Measurements from ENCODE around the gene SPSB1. TPM values are rescaled to one million over a fixed set of nuclear protein-coding genes. Genes with fewer than 3 reads are reported as not detected.

Gene SPSB1
- total RNA-seq, 1 experiment from 2014 or later: 2.9 TPM

DNA sequence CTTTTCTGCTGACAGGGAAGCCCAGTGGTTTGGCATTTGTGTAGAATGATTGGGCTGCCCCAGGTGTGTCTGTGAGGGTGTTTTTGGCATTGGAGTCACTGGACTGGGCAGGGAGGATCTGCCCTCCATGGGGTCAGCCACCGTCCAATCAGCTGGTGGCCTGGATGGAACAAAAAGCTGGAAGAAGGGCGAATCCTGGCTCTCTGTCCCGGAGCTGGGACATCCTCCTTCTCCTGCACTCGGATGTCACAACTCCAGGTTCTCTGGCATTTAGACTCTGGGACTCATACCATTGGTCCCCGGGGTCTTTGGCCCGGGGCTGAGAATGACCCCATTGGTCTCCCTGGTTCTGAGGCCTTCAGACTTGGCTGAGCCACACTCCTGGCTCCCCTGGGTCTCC is 11.2 kb downstream of the SPSB1 start:
- H3K9ac ChIP-seq (ENCODE audit: extremely low read depth, insufficient read length, low read length): no peak overlapping the region
- H3K4me2 ChIP-seq (ENCODE audit: insufficient read depth, insufficient read length, low read length): no peak overlapping the region
- no peak overlapping the region for H3K18ac ChIP-seq (ENCODE audit: insufficient read length, low read depth, low read length)
- H3K56ac ChIP-seq (ENCODE audit: insufficient read length, low read depth, low read length): no peak overlapping the region
- H4K5ac ChIP-seq (ENCODE audit: insufficient read length, low read depth, low read length): no peak overlapping the region
- no peak overlapping the region for H2BK15ac ChIP-seq (ENCODE audit: low read depth, low read length)
- no peak overlapping the region for H3K4me3 Mint-ChIP-seq
- H3K9me3 ChIP-seq (ENCODE audit: control insufficient read depth, low read depth, low read length): no peaks in the 10 kb centered on the region
- no peak overlapping the region for H2AK5ac ChIP-seq (ENCODE audit: insufficient read length, low read length)
- no peak overlapping the region for H3K14ac ChIP-seq (ENCODE audit: insufficient read depth, low read length)
- no peak overlapping the region for H4K8ac ChIP-seq (replicated peaks; ENCODE audit: insufficient read length, low read depth, low read length)
- H3T11ph ChIP-seq (ENCODE audit: low read length): no peak overlapping the region
- peaks cover 0 to 2% of the 10 kb centered on the region in 2 experiments; a peak in 1 of 4 replicates for H3K4me1 Mint-ChIP-seq
- no peaks in the 10 kb centered on the region for H3K79me2 ChIP-seq (ENCODE audit: insufficient read depth, low read length)
- H2BK12ac ChIP-seq (ENCODE audit: insufficient read length, low read depth, low read length): no peak overlapping the region
- no peak overlapping the region for H3K27ac ChIP-seq (ENCODE audit: insufficient read length, low read depth, low read length)
- no peaks in the 10 kb centered on the region for H3K9me3 Mint-ChIP-seq
- TF ChIP-seq, protein P1, sequence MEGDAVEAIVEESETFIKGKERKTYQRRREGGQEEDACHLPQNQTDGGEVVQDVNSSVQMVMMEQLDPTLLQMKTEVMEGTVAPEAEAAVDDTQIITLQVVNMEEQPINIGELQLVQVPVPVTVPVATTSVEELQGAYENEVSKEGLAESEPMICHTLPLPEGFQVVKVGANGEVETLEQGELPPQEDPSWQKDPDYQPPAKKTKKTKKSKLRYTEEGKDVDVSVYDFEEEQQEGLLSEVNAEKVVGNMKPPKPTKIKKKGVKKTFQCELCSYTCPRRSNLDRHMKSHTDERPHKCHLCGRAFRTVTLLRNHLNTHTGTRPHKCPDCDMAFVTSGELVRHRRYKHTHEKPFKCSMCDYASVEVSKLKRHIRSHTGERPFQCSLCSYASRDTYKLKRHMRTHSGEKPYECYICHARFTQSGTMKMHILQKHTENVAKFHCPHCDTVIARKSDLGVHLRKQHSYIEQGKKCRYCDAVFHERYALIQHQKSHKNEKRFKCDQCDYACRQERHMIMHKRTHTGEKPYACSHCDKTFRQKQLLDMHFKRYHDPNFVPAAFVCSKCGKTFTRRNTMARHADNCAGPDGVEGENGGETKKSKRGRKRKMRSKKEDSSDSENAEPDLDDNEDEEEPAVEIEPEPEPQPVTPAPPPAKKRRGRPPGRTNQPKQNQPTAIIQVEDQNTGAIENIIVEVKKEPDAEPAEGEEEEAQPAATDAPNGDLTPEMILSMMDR (conservative IDR thresholded peaks at IDR 0.05): no peak
- WGBS (ENCODE audit: extremely low coverage, insufficient read length, low lambda C conversion rate): no CpG with 5 or more reads among the region's 6 CpGs
- no peaks in the 10 kb centered on the region for H3K27me3 ChIP-seq (ENCODE audit: insufficient read depth, low read length)
- H3K23ac ChIP-seq (ENCODE audit: insufficient read length, low read depth, low read length): no peak overlapping the region
- peaks cover 5% of the 10 kb centered on the region for H3K27me3 Mint-ChIP-seq (ENCODE audit: low read depth)
- H4K20me1 ChIP-seq (ENCODE audit: control insufficient read depth, insufficient read depth, insufficient read length): no peaks in the 10 kb centered on the region
- H3K4ac ChIP-seq (ENCODE audit: low read depth, low read length): no peak overlapping the region
- H2BK120ac ChIP-seq (ENCODE audit: low read depth, low read length, poor library complexity, severe bottlenecking): no peak overlapping the region
- DNase-seq: no peak
- H2BK5ac ChIP-seq (ENCODE audit: insufficient read length, low read length): no peak overlapping the region
- no peaks in the 10 kb centered on the region for H3K4me1 ChIP-seq (ENCODE audit: insufficient read depth, low read length)
- H3K27ac Mint-ChIP-seq: no peak overlapping the region
- H3K36me3 Mint-ChIP-seq (ENCODE audit: insufficient read depth in 1 of 3, low read depth in 3 of 3): no peaks in the 10 kb centered on the region
- H2AFZ ChIP-seq (ENCODE audit: low read length): no peak overlapping the region
- H4K91ac ChIP-seq (ENCODE audit: insufficient read length, low read depth, low read length): no peak overlapping the region
- H3K23me2 ChIP-seq (ENCODE audit: insufficient read length, low read depth, low read length, poor library complexity, severe bottlenecking): no peaks in the 10 kb centered on the region
- H2BK20ac ChIP-seq (ENCODE audit: low read depth, low read length, poor library complexity, severe bottlenecking): no peak overlapping the region
- H3K79me1 ChIP-seq (ENCODE audit: insufficient read depth, low read depth, low read length, poor library complexity, severe bottlenecking): no peaks in the 10 kb centered on the region

Measured in H9 (cell line).